Hepatocyte (in vitro differentiated cells): Measurements from ENCODE around the gene SPRYD4. TPM values are rescaled to one million over a fixed set of nuclear protein-coding genes. Genes with fewer than 3 reads are reported as not detected.
A peak's percentile ranks its signal among the peaks of the same experiment; 100 is the strongest.

ENCODE experiments used
- DNase-seq: peaks from one replicate; pipeline ENCODE4 v3.0.0-alpha.2; 2016; ENCODE audit warnings: low spot score
- H2AFZ ChIP-seq: fragments of 200-600 bp; sonication (generic); 2 replicates; pipeline ENCODE4 v1.6.0; 2016; ENCODE audit warnings: antibody characterized with exemption, mild to moderate bottlenecking
- H3K27ac ChIP-seq: fragments of 200-600 bp; sonication (generic); 2 replicates; pipeline ENCODE4 v1.5.1; 2016; ENCODE audit warnings: mild to moderate bottlenecking
- H3K27me3 ChIP-seq: fragments of 200-600 bp; sonication (generic); 2 replicates; pipeline ENCODE4 v1.6.1; 2016
- H3K36me3 ChIP-seq: fragments of 200-600 bp; sonication (generic); replicated peaks from 2 replicates; pipeline ENCODE4 v1.5.1; 2016; ENCODE audit warnings: low read depth; ENCODE audit not compliant: insufficient read depth
- H3K4me1 ChIP-seq: fragments of 200-600 bp; sonication (generic); 2 replicates; pipeline ENCODE4 v1.5.1; 2016; ENCODE audit warnings: mild to moderate bottlenecking, moderate library complexity; ENCODE audit not compliant: insufficient read depth
- H3K4me2 ChIP-seq: fragments of 200-600 bp; sonication (generic); 2 replicates; pipeline ENCODE4 v1.6.0; 2016
- H3K4me3 ChIP-seq: fragments of 200-600 bp; sonication (generic); 2 replicates; pipeline ENCODE4 v1.5.1; 2016; ENCODE audit warnings: mild to moderate bottlenecking
- H3K79me2 ChIP-seq: fragments of 200-600 bp; sonication (generic); 2 replicates; pipeline ENCODE4 v1.6.0; 2017; ENCODE audit warnings: mild to moderate bottlenecking
- H3K9me2 ChIP-seq: fragments of 200-600 bp; sonication (generic); replicated peaks from 2 replicates; pipeline ENCODE4 v1.6.0; 2017; ENCODE audit warnings: mild to moderate bottlenecking; ENCODE audit not compliant: insufficient read depth
- H3K9me3 ChIP-seq: fragments of 200-600 bp; sonication (generic); 2 replicates; pipeline ENCODE4 v1.5.1; 2016; ENCODE audit warnings: low read depth, mild to moderate bottlenecking
- H4K20me1 ChIP-seq: fragments of 200-600 bp; sonication (generic); 2 replicates; pipeline ENCODE4 v1.6.0; 2016; ENCODE audit warnings: mild to moderate bottlenecking; ENCODE audit not compliant: insufficient read depth, poor library complexity, severe bottlenecking
- EZH2 ChIP-seq: fragments of 200-600 bp; sonication (generic); IDR thresholded peaks from 2 replicates; pipeline ENCODE4 v1.6.1; 2016; ENCODE audit warnings: antibody characterized with exemption, mild to moderate bottlenecking, borderline replicate concordance
- EZH2phosphoT487 ChIP-seq: fragments of 200-600 bp; sonication (generic); IDR thresholded peaks from one replicate; pipeline ENCODE4 v1.6.1; 2018; ENCODE audit warnings: antibody characterized with exemption, mild to moderate bottlenecking, low read depth, moderate library complexity; ENCODE audit not compliant: unreplicated experiment, severe bottlenecking
- WGBS: methylation state at CpG from one replicate; pipeline ENCODE4 v1.1.6; 2016; ENCODE audit warnings: low lambda C conversion rate; ENCODE audit errors: missing lambda C conversion rate; 5-methylcytosine and 5-hydroxymethylcytosine counted together
- polyA plus RNA-seq: library from polyadenylated mRNA; unstranded; fragments of >200 nt; fragmentation: Nextera tagmentation; extraction: Ambion mirVana; gene quantifications from 2 replicates; pipeline ENCODE4 v1.2.1, GENCODE V29; 2016
- total RNA-seq: library from RNA; depleted of rRNA; stranded (reverse); fragments of >200 nt; gene quantifications from 2 replicates; pipeline ENCODE4 v1.2.3, GENCODE V29; 2014
- TF ChIP-seq, protein P1 (sequence below): fragments of 200-600 bp; sonication (generic); IDR thresholded peaks from 2 replicates; pipeline ENCODE4 v1.5.1; 2016; ENCODE audit warnings: antibody characterized with exemption, mild to moderate bottlenecking; ENCODE audit not compliant: poor library complexity

SPRYD4 gene
- total RNA-seq: 2.5 and 3.4 TPM in 2 replicates
- 3.2 TPM in 2 replicates for polyA plus RNA-seq

DNA sequence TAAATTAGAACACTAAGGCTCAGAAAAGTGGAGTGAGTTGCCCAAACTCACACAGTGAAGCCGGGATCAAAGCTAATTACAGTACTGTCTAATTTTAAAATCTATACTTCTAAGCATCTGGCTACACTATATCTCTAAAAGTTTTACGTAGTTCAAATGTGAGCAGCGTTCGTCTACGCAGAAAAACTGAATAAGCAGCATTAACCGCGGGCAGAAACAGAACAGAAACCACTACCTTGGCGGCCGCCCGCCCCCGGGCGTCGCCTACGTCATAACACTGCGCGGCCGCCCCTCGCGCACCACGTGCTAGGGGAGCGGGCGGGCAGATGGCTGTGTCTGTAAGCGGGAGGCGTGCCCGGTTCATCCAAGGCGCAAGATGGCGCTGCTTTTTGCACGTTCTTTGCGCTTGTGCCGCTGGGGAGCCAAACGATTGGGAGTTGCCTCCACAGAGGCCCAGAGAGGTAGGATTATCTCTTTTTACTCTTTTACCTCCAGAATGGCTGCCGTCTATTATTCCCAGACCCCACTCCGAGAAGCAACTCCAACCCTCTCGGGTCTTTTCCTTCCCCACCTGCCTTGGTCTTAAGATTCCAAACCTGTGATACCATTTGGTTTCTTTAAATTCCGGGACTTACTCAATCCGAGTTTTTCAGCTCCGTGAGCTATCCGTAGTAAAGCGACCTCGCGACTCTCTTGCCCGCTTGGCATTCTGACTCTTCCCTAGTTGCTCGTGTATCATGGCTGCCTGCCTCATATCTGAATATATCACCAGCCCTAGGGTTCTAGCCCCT lies at the start of gene SPRYD4:
Gene SPRYD4, plus strand, starts transcription at position 363 of the 791 bp plus-strand sequence. Its CDS starts 14 bp downstream, at position 377.
- 2% methylated on average over 43 of the region's 43 CpGs for WGBS
- TF ChIP-seq, protein P1, sequence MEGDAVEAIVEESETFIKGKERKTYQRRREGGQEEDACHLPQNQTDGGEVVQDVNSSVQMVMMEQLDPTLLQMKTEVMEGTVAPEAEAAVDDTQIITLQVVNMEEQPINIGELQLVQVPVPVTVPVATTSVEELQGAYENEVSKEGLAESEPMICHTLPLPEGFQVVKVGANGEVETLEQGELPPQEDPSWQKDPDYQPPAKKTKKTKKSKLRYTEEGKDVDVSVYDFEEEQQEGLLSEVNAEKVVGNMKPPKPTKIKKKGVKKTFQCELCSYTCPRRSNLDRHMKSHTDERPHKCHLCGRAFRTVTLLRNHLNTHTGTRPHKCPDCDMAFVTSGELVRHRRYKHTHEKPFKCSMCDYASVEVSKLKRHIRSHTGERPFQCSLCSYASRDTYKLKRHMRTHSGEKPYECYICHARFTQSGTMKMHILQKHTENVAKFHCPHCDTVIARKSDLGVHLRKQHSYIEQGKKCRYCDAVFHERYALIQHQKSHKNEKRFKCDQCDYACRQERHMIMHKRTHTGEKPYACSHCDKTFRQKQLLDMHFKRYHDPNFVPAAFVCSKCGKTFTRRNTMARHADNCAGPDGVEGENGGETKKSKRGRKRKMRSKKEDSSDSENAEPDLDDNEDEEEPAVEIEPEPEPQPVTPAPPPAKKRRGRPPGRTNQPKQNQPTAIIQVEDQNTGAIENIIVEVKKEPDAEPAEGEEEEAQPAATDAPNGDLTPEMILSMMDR: peak; percentile 39
- no peak for TF ChIP-seq EZH2phosphoT487
- peak within 1 kb of the TSS; percentile 88 for H3K27ac ChIP-seq
- DNase-seq: peak; percentile 97
- H4K20me1 ChIP-seq: no peaks in the 10 kb centered on the region
- no peaks in the 10 kb centered on the region for H3K9me2 ChIP-seq
- peak within 1 kb of the TSS; percentile 80 for H3K4me2 ChIP-seq
- H2AFZ ChIP-seq: peak within 1 kb of the TSS; percentile 92
- H3K9me3 ChIP-seq: no peaks in the 10 kb centered on the region
- H3K4me3 ChIP-seq: peak within 1 kb of the TSS; percentile 80
- peaks cover 7% of the 10 kb centered on the region for H3K4me1 ChIP-seq
- H3K27me3 ChIP-seq: no peaks in the 10 kb centered on the region
- H3K79me2 ChIP-seq: peaks cover 24% of the 10 kb centered on the region
- no peaks in the 10 kb centered on the region for H3K36me3 ChIP-seq

DNA sequence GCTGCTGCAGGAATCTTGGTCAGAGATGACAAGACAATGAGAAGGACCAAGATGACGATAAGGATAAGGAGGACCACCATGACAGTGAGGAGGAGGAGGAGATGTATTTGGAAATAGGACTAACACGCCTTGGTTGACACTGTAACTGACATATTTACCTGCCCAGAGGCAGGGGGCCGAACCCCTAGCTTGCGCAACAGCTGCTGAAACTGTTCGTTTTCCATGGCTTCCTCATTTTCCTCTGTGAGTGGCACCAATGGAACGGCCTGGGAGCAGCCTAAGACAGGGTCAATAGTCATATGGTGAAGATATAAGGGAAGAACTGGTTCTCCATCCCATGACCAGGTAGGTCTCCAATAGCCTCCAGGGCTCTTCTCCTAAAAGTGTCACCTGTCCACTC lies 48.0 kb upstream of the SPRYD4 start:
- WGBS: 82% methylated on average over 6 of the region's 6 CpGs
- Histone ChIP-seq H3K27me3 (no peaks in the 10 kb centered on the region), H2AFZ (no peak overlapping the region), H3K79me2 (no peaks in the 10 kb centered on the region), H3K36me3 (no peaks in the 10 kb centered on the region), H3K27ac (no peak overlapping the region), H3K9me2 (no peaks in the 10 kb centered on the region), H3K4me3 (no peak overlapping the region), H3K4me1 (no peaks in the 10 kb centered on the region), H3K4me2 (no peak overlapping the region), H3K9me3 (no peaks in the 10 kb centered on the region), H4K20me1 (no peaks in the 10 kb centered on the region)
- no peak for TF ChIP-seq EZH2
- TF ChIP-seq, protein P1: no peak
- no peak for TF ChIP-seq EZH2phosphoT487
- DNase-seq: no peak

DNA sequence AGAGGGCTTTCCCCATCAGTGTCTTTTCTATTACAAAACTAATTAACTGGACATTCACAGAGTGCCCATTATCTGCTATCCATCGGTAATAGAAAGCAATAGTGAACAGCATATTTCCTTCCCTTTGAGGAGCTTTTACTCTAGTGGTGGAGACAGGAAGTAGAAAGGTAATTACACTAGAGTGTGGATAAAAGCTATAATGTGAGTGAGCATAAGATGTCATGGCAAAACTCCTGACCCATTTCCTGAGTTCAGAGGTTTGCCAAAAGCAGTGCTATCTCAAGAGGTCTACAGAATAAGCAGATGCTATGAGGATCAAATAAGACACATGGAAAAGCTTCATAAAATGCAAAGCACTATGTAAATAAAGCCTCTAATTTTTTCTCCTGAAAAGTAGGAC lies 43.2 kb upstream of the SPRYD4 start:
- no peak for DNase-seq
- Histone ChIP-seq H3K79me2 (no peaks in the 10 kb centered on the region), H3K9me2 (no peaks in the 10 kb centered on the region), H3K4me2 (no peak overlapping the region), H3K4me3 (no peak overlapping the region), H3K9me3 (no peaks in the 10 kb centered on the region), H3K4me1 (no peaks in the 10 kb centered on the region), H3K36me3 (no peaks in the 10 kb centered on the region), H2AFZ (no peak overlapping the region), H3K27ac (no peak overlapping the region), H3K27me3 (no peaks in the 10 kb centered on the region), H4K20me1 (no peaks in the 10 kb centered on the region)
- 100% methylated on average over 1 of the region's 1 CpG for WGBS
- TF ChIP-seq EZH2 (no peak), EZH2phosphoT487 (no peak)
- TF ChIP-seq, protein P1: no peak
